Measurements from ENCODE around the gene B9D1. TPM values are rescaled to one million over a fixed set of nuclear protein-coding genes. Genes with fewer than 3 reads are reported as not detected.

B9D1 gene
- polyA plus RNA-seq, 1 of the 3 experiments (the other 2 are of a cell fraction) = 81.6 TPM

- no peak for TF ChIP-seq MEF2A (IDR thresholded peaks at IDR 0.05; ENCODE audit: borderline replicate concordance, low read depth)
- peak; percentile 79 for TF ChIP-seq CHD2 (IDR thresholded peaks at IDR 0.05; ENCODE audit: low read length, partially characterized antibody)
- TF ChIP-seq RAD21 (IDR thresholded peaks at IDR 0.05; ENCODE audit: low read length) = 0 out of 2 replicates have a peak, but pooled peaks have one; percentile 3
- peak; percentile 74 for TF ChIP-seq GATA2 (CRISPR knock-in tag; IDR thresholded peaks at IDR 0.05)
- peak; percentile 62 for TF ChIP-seq ELF1 (IDR thresholded peaks at IDR 0.05)
- 0 out of 2 replicates have a peak, but pooled peaks have one; percentile 43 for TF ChIP-seq YY1 (IDR thresholded peaks at IDR 0.05; ENCODE audit: low read depth)
- TF ChIP-seq RFX5 (IDR thresholded peaks at IDR 0.05; ENCODE audit: low read length) = no peak
- peak; percentile 22; the same call in 1 of the 2 replicates for TF ChIP-seq ZBTB33 (IDR thresholded peaks at IDR 0.05; ENCODE audit: borderline replicate concordance, low read depth)
- peak; percentile 49; the same call in 1 of the 2 replicates for TF ChIP-seq PBX3 (IDR thresholded peaks at IDR 0.05)
- TF ChIP-seq NFIC (IDR thresholded peaks at IDR 0.05; ENCODE audit: borderline replicate concordance) = peak; percentile 76
- no peak for TF ChIP-seq EZH2phosphoT487 (IDR thresholded peaks at IDR 0.05; ENCODE audit: borderline replicate concordance, low read depth)
These were observed 24.7 kb upstream of the B9D1 start, which contains the start of gene MFAP4 (continued) for GRCh38 chr17:19386974-19387920.

GRCh38 chr17:19386051-19386929, 23.8 kb upstream of the B9D1 start:
- peak overlapping the region; percentile 98 to 99 for H3K27ac ChIP-seq (ENCODE audit: low read depth in 2 of 2, low read length in 1 of 2)
- DNase-seq = peak; percentile 42
- peak overlapping the region; percentile 55 to 69 for H3K4me3 ChIP-seq (ENCODE audit: low read depth in 2 of 2, low read length in 1 of 2)
- 18% methylated on average over 10 of the region's 20 CpGs for WGBS (ENCODE audit: low lambda C conversion rate)
- H3K4me1 ChIP-seq (ENCODE audit: control insufficient read depth in 1 of 2, insufficient read depth in 2 of 2, low read depth in 1 of 2, low read length in 1 of 2) = peaks cover 58 to 82% of the 10 kb centered on the region in 2 experiments
- H3F3A ChIP-seq (replicated peaks; ENCODE audit: insufficient read depth) = peaks cover 55% of the 10 kb centered on the region
- H3K27me3 ChIP-seq (ENCODE audit: insufficient read depth) = no peaks in the 10 kb centered on the region
- peak overlapping the region; percentile 92 for H3K4me2 ChIP-seq
- no peak overlapping the region for H2AFZ ChIP-seq (ENCODE audit: low read depth)
- H3K79me2 ChIP-seq (ENCODE audit: insufficient read depth) = peaks cover 42% of the 10 kb centered on the region
- ChIA-PET POLR2A (interaction anchor here (0.7 to 2.8 kb wide), 4 partner anchors 8 to 25 kb away, joined by 3 to 29 read pairs (median 11); partner anchors contain the start of genes B9D1, MAPK7 and RNF112), CTCF (interaction anchor here (0.7 to 7.2 kb wide), 4 partner anchors 24 to 139 kb away, joined by 3 to 56 read pairs (median 17); partner anchors contain the start of genes B9D1 and RNF112)
- no peaks in the 10 kb centered on the region for H3K9me2 ChIP-seq
- peaks cover 12 to 29% of the 10 kb centered on the region in 2 experiments for H3K36me3 ChIP-seq (replicated peaks in 1 of 2; ENCODE audit: control insufficient read depth in 1 of 2, insufficient read depth in 2 of 2, low read length in 1 of 2)
- peak overlapping the region; percentile 77; the same call in 1 of the 2 replicates for H3K9ac ChIP-seq
- H4K20me1 ChIP-seq (ENCODE audit: insufficient read depth) = 0 out of 2 replicates have a peak, but pooled peaks cover 7% of the 10 kb centered on the region
- no peaks in the 10 kb centered on the region for H3K9me3 ChIP-seq
- TF ChIP-seq ELF1 (IDR thresholded peaks at IDR 0.05) = no peak
- TF ChIP-seq FOSL2 (IDR thresholded peaks at IDR 0.05; ENCODE audit: borderline replicate concordance, low read depth) = peak; percentile 54; the same call in 1 of the 2 replicates
- no peak for TF ChIP-seq MAX (IDR thresholded peaks at IDR 0.05; ENCODE audit: low read depth)
- TF ChIP-seq YY1 (IDR thresholded peaks at IDR 0.05; ENCODE audit: low read depth) = 0 out of 2 replicates have a peak, but pooled peaks have one; percentile 60
- no peak for TF ChIP-seq NFIC (IDR thresholded peaks at IDR 0.05; ENCODE audit: borderline replicate concordance)
- peak; percentile 44; the same call in 1 of the 2 replicates for TF ChIP-seq TCF12 (IDR thresholded peaks at IDR 0.05)
- TF ChIP-seq MXI1 (IDR thresholded peaks at IDR 0.05; ENCODE audit: low read depth, low read length) = 0 out of 2 replicates have a peak, but pooled peaks have one; percentile 11
- peak; percentile 57 for TF ChIP-seq JUND (IDR thresholded peaks at IDR 0.05)
- TF ChIP-seq CHD2 (IDR thresholded peaks at IDR 0.05; ENCODE audit: low read length, partially characterized antibody) = no peak
- no peak for TF ChIP-seq REST (IDR thresholded peaks at IDR 0.05; ENCODE audit: low read depth, low read length)
- no peak for TF ChIP-seq TAF1 (IDR thresholded peaks at IDR 0.05; ENCODE audit: borderline replicate concordance, low read depth, low read length)
- TF ChIP-seq SIN3A (IDR thresholded peaks at IDR 0.05; ENCODE audit: borderline replicate concordance, low read depth, low read length) = peak; percentile 77; the same call in 1 of the 2 replicates
- TF ChIP-seq TEAD4 (IDR thresholded peaks at IDR 0.05; ENCODE audit: borderline replicate concordance, insufficient read depth) = no peak

Data from SK-N-SH (cell line).